Nucleus accumbens (tissue), 56 donors: ENCODE results near the gene CDC37L1.
"Not testable (repeated sequence)": the region's sequence is repeated elsewhere in the genome, so short reads cannot be mapped to it uniquely, and the experiment has no call there.

Experiments
- DNase-seq, 56 donors: peaks; one replicate each; lab custom pipeline; 2025; lab: John Stamatoyannopoulos, UW

The CDC37L1 gene

DNA sequence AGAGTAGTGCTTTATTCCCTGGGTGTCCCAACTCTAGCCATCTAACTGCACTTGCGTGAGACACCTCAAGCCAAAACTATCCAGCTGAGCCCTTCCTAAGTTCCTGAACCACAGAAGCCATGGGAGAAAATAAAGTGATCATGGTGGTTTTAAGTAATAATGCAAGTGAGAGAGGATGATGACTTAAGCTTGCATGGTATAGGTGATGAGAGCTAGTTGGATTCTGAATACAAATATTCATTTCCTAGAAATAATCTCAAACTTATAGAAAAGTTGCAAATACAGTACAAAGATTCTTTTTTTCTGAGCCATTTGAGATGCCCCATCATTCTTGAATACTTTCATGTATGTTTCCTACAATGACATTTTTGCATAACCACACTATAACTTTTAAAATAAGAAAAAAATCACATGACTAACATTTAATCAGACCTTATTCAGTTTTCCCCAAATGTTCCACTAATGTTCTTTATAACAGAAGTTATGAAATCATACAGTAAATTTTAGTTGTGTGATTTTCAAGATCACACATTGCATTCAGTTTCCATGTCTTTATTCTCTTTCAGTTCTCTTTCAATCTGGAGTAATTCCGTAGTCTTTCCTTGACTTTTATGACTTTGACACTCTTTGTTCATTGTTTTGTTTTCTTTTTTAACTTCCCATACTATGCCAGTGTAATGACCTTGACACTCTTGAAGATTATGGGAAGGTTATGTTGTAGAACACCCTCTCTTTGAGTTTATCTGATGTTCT is 67.1 kb downstream of the CDC37L1 start:
- DNase-seq: no peak

- no peak for DNase-seq
These were observed 69.2 kb downstream of the CDC37L1 start for GRCh38 chr9:4748612-4749011.

DNA sequence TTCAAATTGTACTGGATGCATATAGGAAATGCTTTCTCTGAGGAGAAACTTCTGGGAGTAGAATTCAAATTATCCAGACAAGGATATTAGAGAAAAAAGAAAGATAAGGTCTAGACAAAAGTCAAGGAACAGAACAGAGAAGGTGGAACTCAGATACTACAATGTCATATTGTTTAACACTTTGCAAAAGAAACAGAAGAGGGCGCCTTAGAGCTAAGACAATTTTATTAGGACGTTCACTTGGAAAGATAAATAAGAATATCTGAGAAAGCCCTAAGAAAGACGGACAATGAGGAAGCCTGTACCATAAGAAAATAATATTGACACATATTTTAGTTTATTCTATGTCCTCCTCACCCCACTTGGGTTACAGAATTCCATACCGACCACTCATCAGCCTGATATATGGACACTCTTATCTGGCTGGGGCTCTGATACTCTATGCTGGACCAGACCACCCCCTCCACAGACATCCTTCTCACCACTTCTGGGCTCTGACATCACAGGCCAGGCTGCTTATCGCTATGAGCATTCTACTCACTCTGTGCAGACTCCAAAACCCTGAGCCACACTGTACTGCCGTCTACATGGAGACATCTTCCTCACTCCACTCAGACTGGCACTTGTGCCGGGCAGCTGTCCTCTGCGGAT is 70.8 kb downstream of the CDC37L1 start:
- no peak for DNase-seq

GRCh38 chr9:4754530-4754929 is 75.2 kb downstream of the CDC37L1 start:
- DNase-seq: not testable (repeated sequence)

GRCh38 chr9:4755026-4755609 is 75.7 kb downstream of the CDC37L1 start:
- no peak for DNase-seq

- no peak for DNase-seq
These were observed 77.1 kb downstream of the CDC37L1 start for GRCh38 chr9:4756420-4756819.
